K562 (cell line): ENCODE results near the gene UNC80. TPM values are rescaled to one million over a fixed set of nuclear protein-coding genes. Genes with fewer than 3 reads are reported as not detected.

ENCODE experiments used
- ATAC-seq: fragments of 200-7000 bp; cut with Tn5 transposase; 3 replicates; pipeline ENCODE4 v1.9.1; 2020; ENCODE audit warnings: moderate library complexity
- BruUV-seq: library from RNA; stranded (reverse); fragments of 400-500 nt; replicated peaks from 2 replicates; lab custom pipeline; 2021; lab: Mats Ljungman, UMichigan
- CTCF ChIA-PET: fragments of 300-600 bp; formaldehyde crosslinking; extraction: SDS; loops from one replicate; lab custom pipeline; 2021; ENCODE audit warnings: low intra/inter-chr PET ratio; lab: Yijun Ruan, JAX
- POLR2A ChIA-PET: fragments of 300-600, 350-650 bp; sonication (Branson Sonifier 250); formaldehyde crosslinking; extraction: SDS; loops from one replicate; lab custom pipeline; 2021; ENCODE audit warnings: antibody characterized with exemption, inconsistent platforms; lab: Yijun Ruan, JAX
- DNase-seq, 4 experiments: peaks; one replicate each; pipeline versions ENCODE4 v3.0.0 to v3.0.0-alpha.2; 2011 to 2018; ENCODE audit warnings: low spot score in 3 of 4, mixed read lengths in 3 of 4; ENCODE audit errors: extremely low read depth in 1 of 4
- FAIRE-seq: peaks from 2 replicates; lab custom pipeline; 2011; peaks lifted over from hg19 to GRCh38; lab: Jason Lieb, UNC
- H2AFZ ChIP-seq: 2 replicates; pipeline ENCODE4 v1.6.0; 2011; ENCODE audit warnings: low read depth, low read length, control low read depth, inconsistent platforms
- H3K27ac ChIP-seq: fragments of 200-600 bp; 3 replicates; pipeline ENCODE4 v1.8.0; 2011; ENCODE audit warnings: low read depth, mild to moderate bottlenecking, control low read depth, inconsistent platforms, low read length, moderate library complexity, mixed read lengths; ENCODE audit errors: extremely low read depth
- H3K27me3 ChIP-seq, 2 experiments: fragments of 300-600 bp in 1 of 2; 2 replicates in 1 of 2; 3 replicates in 1 of 2; pipeline versions ENCODE4 v1.6.0 to v1.8.0; 2011; ENCODE audit warnings: inconsistent platforms in 2 of 2, low read length in 2 of 2, mild to moderate bottlenecking in 1 of 2, mixed read lengths in 1 of 2, moderate library complexity in 1 of 2; ENCODE audit not compliant: control insufficient read depth in 2 of 2, insufficient read depth in 2 of 2
- H3K36me3 ChIP-seq: fragments of 300-600 bp; 3 replicates; pipeline ENCODE4 v1.8.0; 2011; ENCODE audit warnings: mild to moderate bottlenecking, low read length, inconsistent platforms; ENCODE audit not compliant: control insufficient read depth, insufficient read depth
- H3K4me1 ChIP-seq, 2 experiments: fragments of 200-600 bp in 1 of 2; replicated peaks in 1 of 2; 2 replicates in 1 of 2; 3 replicates in 1 of 2; pipeline versions ENCODE4 v1.5.1 to v1.8.0; 2011; ENCODE audit warnings: inconsistent platforms in 2 of 2, low read length in 2 of 2, mild to moderate bottlenecking in 1 of 2, mixed read lengths in 1 of 2, moderate library complexity in 1 of 2; ENCODE audit not compliant: control insufficient read depth in 2 of 2, insufficient read depth in 2 of 2
- H3K4me2 ChIP-seq: 2 replicates; pipeline ENCODE4 v1.6.1; 2011; ENCODE audit warnings: low read length, control low read depth, inconsistent platforms, mixed read lengths; ENCODE audit not compliant: insufficient read depth
- H3K4me3 ChIP-seq: fragments of 200-600 bp; sonication (generic), shearing (Covaris generic); 2 replicates; pipeline ENCODE4 v1.5.1; 2016; ENCODE audit warnings: control low read depth, inconsistent platforms
- H3K79me2 ChIP-seq: fragments of 200-600 bp; 3 replicates; pipeline ENCODE4 v1.8.0; 2011; ENCODE audit warnings: low read length, inconsistent platforms; ENCODE audit not compliant: control insufficient read depth, insufficient read depth
- H3K9ac ChIP-seq, 2 experiments: 2 replicates each; pipeline versions ENCODE4 v1.6.0 to v1.6.1; 2011; ENCODE audit warnings: low read depth in 2 of 2, low read length in 2 of 2, control low read depth in 1 of 2, inconsistent platforms in 1 of 2, mild to moderate bottlenecking in 1 of 2, mixed read lengths in 1 of 2; ENCODE audit not compliant: insufficient read depth in 1 of 2
- H3K9me1 ChIP-seq: one replicate; pipeline ENCODE4 v1.6.0; 2011; ENCODE audit warnings: inconsistent platforms, mild to moderate bottlenecking, low read length, moderate library complexity; ENCODE audit not compliant: control insufficient read depth, insufficient read depth
- H3K9me3 ChIP-seq: replicated peaks from 2 replicates; pipeline ENCODE4 v1.5.1; 2011; ENCODE audit warnings: low read depth, low read length, inconsistent platforms; ENCODE audit not compliant: control insufficient read depth, insufficient read depth
- H4K20me1 ChIP-seq: replicated peaks from 2 replicates; pipeline ENCODE4 v1.6.1; 2011; ENCODE audit warnings: low read length, inconsistent platforms, mixed read lengths; ENCODE audit not compliant: control insufficient read depth, insufficient read depth
- CEBPB ChIP-seq: fragments of 450-650 bp; IDR thresholded peaks from 2 replicates; pipeline ENCODE4 v1.6.1; 2016; ENCODE audit warnings: missing genetic modification characterization, missing compliant biosample characterization
- CEBPG ChIP-seq, 3 experiments: fragments of 200-800 bp in 1 of 3; sonication (Bioruptor generic) in 1 of 3; sonication (generic) in 1 of 3; formaldehyde crosslinking in 1 of 3; IDR thresholded peaks in 2 of 3; conservative IDR thresholded peaks in 1 of 3; 2 replicates each; pipeline versions ENCODE4 v1.6.1 to v1.8.0; 2016 to 2022; ENCODE audit warnings: missing compliant biosample characterization in 2 of 3, missing genetic modification characterization in 2 of 3, mild to moderate bottlenecking in 1 of 3, missing genetic modification reagents in 1 of 3
- NCOR1 ChIP-seq: fragments of 450-650 bp; IDR thresholded peaks from 2 replicates; pipeline ENCODE4 v1.6.1; 2016; ENCODE audit warnings: mild to moderate bottlenecking, moderate library complexity
- NR1H2 ChIP-seq: sonication (generic); formaldehyde crosslinking; IDR thresholded peaks from 2 replicates; pipeline ENCODE4 v1.4.0; 2020; ENCODE audit warnings: mild to moderate bottlenecking, missing genetic modification reagents
- PHF8 ChIP-seq: fragments of 200-600 bp; sonication (generic); IDR thresholded peaks from 2 replicates; pipeline ENCODE4 v1.6.1; 2012; ENCODE audit warnings: mixed run types, mild to moderate bottlenecking, inconsistent platforms, low read length, moderate library complexity, borderline replicate concordance
- POLR2AphosphoS5 ChIP-seq: IDR thresholded peaks from 2 replicates; pipeline ENCODE4 v1.6.1; 2011; ENCODE audit warnings: mild to moderate bottlenecking, low read depth, low read length, moderate library complexity; ENCODE audit not compliant: control insufficient read depth, insufficient read depth
- SMAD1 ChIP-seq: fragments of 150-350 bp; IDR thresholded peaks from 2 replicates; pipeline ENCODE4 v1.6.1; 2014; ENCODE audit warnings: low read length, low read depth; ENCODE audit not compliant: partially characterized antibody
- TRIM24 ChIP-seq, 2 experiments: fragments of 450-650 bp; IDR thresholded peaks; 2 replicates each; pipeline ENCODE4 v1.6.1; 2016
- ZKSCAN8 ChIP-seq: fragments of 200-800 bp; sonication (Bioruptor generic); IDR thresholded peaks from 2 replicates; pipeline ENCODE4 v1.6.1; 2016; ENCODE audit warnings: missing genetic modification characterization, missing compliant biosample characterization
- ZNF175 ChIP-seq: fragments of 200-800 bp; sonication (Bioruptor generic); IDR thresholded peaks from 2 replicates; pipeline ENCODE4 v1.6.1; 2016; ENCODE audit warnings: low read depth, mild to moderate bottlenecking, missing genetic modification characterization, missing compliant biosample characterization
- ZNF431 ChIP-seq: sonication (generic); formaldehyde crosslinking; IDR thresholded peaks from 2 replicates; pipeline ENCODE4 v1.8.0; 2022; ENCODE audit warnings: mild to moderate bottlenecking, missing genetic modification reagents
- WGBS: fragments of 100-300 bp; shearing (Covaris generic); methylation state at CpG from one replicate; pipeline ENCODE4 v1.1.6; 2016; ENCODE audit warnings: low coverage, mixed read lengths; ENCODE audit not compliant: insufficient coverage; ENCODE audit errors: missing lambda C conversion rate; 5-methylcytosine and 5-hydroxymethylcytosine counted together
- in situ Hi-C: fragments of 300-500 bp; cut with MboI; formaldehyde crosslinking; loops from 4 replicates; pipeline ENCODE4 v1.15.0; 2018; ENCODE audit warnings: inconsistent platforms, mixed read lengths
- intact Hi-C: fragments of 100-400 bp; cut with micrococcal nuclease; formaldehyde crosslinking; loops from 2 replicates; pipeline ENCODE4 v1.14.2; 2022
- polyA plus RNA-seq, 8 experiments: library from polyadenylated mRNA; depleted of rRNA in 4 of 8; stranded (reverse) in 5 of 8; unstranded in 3 of 8; fragments of >200 nt; fragmentation: Nextera tagmentation in 2 of 8; fragmentation: Illumina TruSeq in 1 of 8; extraction: Ambion mirVana in 2 of 8; extraction: Trizol in 1 of 8; gene quantifications; 2 replicates each; pipeline versions ENCODE4 v1.2.1 to v1.2.3, GENCODE V29; 2011 to 2014; ENCODE audit warnings: inconsistent platforms in 1 of 8, missing spikeins in 1 of 8
- total RNA-seq, 7 experiments: library from RNA; depleted of rRNA in 6 of 7; stranded (reverse); fragments of >200 nt in 6 of 7; fragmentation: Illumina TruSeq in 2 of 7; extraction: Trizol in 2 of 7; gene quantifications; 2 replicates each; pipeline versions ENCODE4 v1.2.1 to v1.2.3, GENCODE V29; 2011 to 2021; ENCODE audit warnings: low replicate concordance in 1 of 7
- TF ChIP-seq, protein P1 (sequence below), 2 experiments: fragments of 450-650 bp; IDR thresholded peaks; 2 replicates each; pipeline ENCODE4 v1.6.1; 2016
- TF ChIP-seq, protein P2 (sequence below): fragments of 250-450 bp; sonication (Bioruptor Pico); IDR thresholded peaks from 2 replicates; pipeline ENCODE4 v1.5.0; 2022; ENCODE audit warnings: mild to moderate bottlenecking

UNC80 gene
- total and polyA plus RNA-seq, 9 of the 15 experiments (the other 6 are each of a cell fraction or from before 2014, with no cell fraction given): under 0.01 to 0.04 (median 0.01) TPM; not detected in 5

DNA sequence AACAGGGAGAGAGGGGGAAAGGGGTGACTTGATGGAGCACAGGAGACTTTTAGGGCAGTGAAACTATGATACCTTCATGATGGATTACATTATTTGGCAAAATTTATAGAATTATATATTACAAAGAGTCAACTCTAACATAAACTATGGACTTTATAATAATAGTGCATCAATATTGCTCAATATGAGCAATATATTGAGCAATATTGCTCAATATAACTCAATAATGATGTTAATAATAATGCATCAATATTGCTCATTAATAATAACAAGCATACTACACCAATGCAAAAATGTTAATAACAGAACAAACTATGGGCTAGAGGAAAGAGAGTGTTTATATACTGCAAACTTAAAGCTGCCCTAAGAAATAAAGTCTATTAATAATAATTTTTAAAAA, 3.1 kb upstream of the UNC80 start:
- ATAC-seq: no peak
- BruUV-seq: no TSS peak
- FAIRE-seq: no peak
- Histone ChIP-seq H3K4me1 (peaks cover 0 to 7% of the 10 kb centered on the region in 2 experiments; a peak in 1 of 5 replicates), H3K4me3 (no peak overlapping the region), H3K27me3 (no peaks in the 10 kb centered on the region), H3K9me1 (no peaks in the 10 kb centered on the region), H3K9me3 (no peaks in the 10 kb centered on the region), H3K9ac (no peak overlapping the region), H3K36me3 (no peaks in the 10 kb centered on the region), H3K27ac (no peak overlapping the region), H3K4me2 (no peak overlapping the region), H3K79me2 (no peaks in the 10 kb centered on the region), H4K20me1 (no peaks in the 10 kb centered on the region), H2AFZ (no peak overlapping the region)
- in situ Hi-C loops: no loop called here
- no peak for DNase-seq
- intact Hi-C loops: no loop called here
- CTCF ChIA-PET: no interaction called here
- POLR2A ChIA-PET: no interaction called here
- TF ChIP-seq CEBPB (tag) (peak; percentile 30; the same call in 1 of the 2 replicates), PHF8 (no peak), CEBPG (CRISPR knock-in tag; IDR thresholded peaks at IDR 0.05) (no peak), CEBPG (tag; conservative IDR thresholded peaks at IDR 0.05 in 1 of 2, IDR thresholded peaks at IDR 0.05 in 1 of 2) (peak in 1 of 2 experiments; percentile 84; a peak in 2 of 4 replicates)
- TF ChIP-seq, all 486 proteins: peak for 2

DNA sequence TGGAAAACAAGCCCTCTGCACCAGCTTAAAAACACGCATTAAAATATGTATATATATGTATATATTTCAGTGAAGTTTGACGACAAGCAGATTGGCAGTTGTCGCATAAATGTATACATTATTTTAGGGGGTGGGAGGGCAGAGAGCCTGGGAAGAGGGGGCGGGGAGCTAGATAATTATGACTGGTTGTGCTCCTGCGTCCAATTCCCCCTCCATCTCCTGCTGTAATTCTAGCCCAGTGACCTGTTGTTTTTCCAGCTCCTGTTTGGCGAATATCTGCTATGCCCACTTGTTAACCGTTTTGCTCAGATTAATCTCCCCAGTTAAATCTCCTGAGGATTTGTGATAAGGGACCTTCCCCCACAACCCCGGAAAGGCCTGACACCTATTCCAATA, 656 bp downstream of the UNC80 start:
- no peak overlapping the region for H3K4me3 ChIP-seq
- BruUV-seq: no TSS peak
- H3K27ac ChIP-seq: no peak overlapping the region
- TF ChIP-seq ZNF431: no peak
- TF ChIP-seq, protein P1, sequence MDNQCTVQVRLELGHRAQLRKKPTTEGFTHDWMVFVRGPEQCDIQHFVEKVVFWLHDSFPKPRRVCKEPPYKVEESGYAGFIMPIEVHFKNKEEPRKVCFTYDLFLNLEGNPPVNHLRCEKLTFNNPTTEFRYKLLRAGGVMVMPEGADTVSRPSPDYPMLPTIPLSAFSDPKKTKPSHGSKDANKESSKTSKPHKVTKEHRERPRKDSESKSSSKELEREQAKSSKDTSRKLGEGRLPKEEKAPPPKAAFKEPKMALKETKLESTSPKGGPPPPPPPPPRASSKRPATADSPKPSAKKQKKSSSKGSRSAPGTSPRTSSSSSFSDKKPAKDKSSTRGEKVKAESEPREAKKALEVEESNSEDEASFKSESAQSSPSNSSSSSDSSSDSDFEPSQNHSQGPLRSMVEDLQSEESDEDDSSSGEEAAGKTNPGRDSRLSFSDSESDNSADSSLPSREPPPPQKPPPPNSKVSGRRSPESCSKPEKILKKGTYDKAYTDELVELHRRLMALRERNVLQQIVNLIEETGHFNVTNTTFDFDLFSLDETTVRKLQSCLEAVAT (IDR thresholded peaks at IDR 0.05): no peak
- TF ChIP-seq, protein P2, sequence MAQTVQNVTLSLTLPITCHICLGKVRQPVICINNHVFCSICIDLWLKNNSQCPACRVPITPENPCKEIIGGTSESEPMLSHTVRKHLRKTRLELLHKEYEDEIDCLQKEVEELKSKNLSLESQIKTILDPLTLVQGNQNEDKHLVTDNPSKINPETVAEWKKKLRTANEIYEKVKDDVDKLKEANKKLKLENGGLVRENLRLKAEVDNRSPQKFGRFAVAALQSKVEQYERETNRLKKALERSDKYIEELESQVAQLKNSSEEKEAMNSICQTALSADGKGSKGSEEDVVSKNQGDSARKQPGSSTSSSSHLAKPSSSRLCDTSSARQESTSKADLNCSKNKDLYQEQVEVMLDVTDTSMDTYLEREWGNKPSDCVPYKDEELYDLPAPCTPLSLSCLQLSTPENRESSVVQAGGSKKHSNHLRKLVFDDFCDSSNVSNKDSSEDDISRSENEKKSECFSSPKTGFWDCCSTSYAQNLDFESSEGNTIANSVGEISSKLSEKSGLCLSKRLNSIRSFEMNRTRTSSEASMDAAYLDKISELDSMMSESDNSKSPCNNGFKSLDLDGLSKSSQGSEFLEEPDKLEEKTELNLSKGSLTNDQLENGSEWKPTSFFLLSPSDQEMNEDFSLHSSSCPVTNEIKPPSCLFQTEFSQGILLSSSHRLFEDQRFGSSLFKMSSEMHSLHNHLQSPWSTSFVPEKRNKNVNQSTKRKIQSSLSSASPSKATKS (CRISPR knock-in tag): no peak
- TF ChIP-seq NCOR1: no peak
- TF ChIP-seq ZKSCAN8: no peak
- no peak for TF ChIP-seq POLR2AphosphoS5
- TF ChIP-seq ZNF175 (CRISPR knock-in tag): no peak
- TF ChIP-seq SMAD1: no peak
- TF ChIP-seq TRIM24 (IDR thresholded peaks at IDR 0.05): no peak
- TF ChIP-seq NR1H2 (CRISPR knock-in tag): no peak

More for the DNA sequence above, 656 bp downstream of the UNC80 start:
- Histone ChIP-seq H3K4me1 (peaks cover 0 to 7% of the 10 kb centered on the region in 2 experiments; a peak in 1 of 5 replicates), H3K9me1 (no peaks in the 10 kb centered on the region), H3K4me2 (no peak overlapping the region), H3K79me2 (no peaks in the 10 kb centered on the region), H3K9ac (no peak overlapping the region), H2AFZ (no peak overlapping the region), H3K9me3 (no peaks in the 10 kb centered on the region), H3K27me3 (no peaks in the 10 kb centered on the region), H4K20me1 (no peaks in the 10 kb centered on the region), H3K36me3 (no peaks in the 10 kb centered on the region)
- intact Hi-C loops (no loop called here), in situ Hi-C loops (no loop called here)
- ATAC-seq: no peak
- ChIA-PET POLR2A (no interaction called here), CTCF (no interaction called here)
- WGBS: 6% methylated on average over 5 of the region's 8 CpGs
- no peak for DNase-seq
- no peak for FAIRE-seq
